Activated CD8-positive, alpha-beta memory T cell treated with anti-CD3 and anti-CD28 coated beads for 24 hours (primary cell): ENCODE data around the gene PIGX.
"Not testable (repeated sequence)": the region's sequence is repeated elsewhere in the genome, so short reads cannot be mapped to it uniquely, and the experiment has no call there.

Experiments used
- DNase-seq: peaks from one replicate; pipeline ENCODE4 v3.0.0-alpha.2; 2020

Gene PIGX

GRCh38 chr3:196706731-196707130 lies 5.4 kb upstream of the PIGX start:
- no peak for DNase-seq

GRCh38 chr3:196707566-196707965 lies 4.6 kb upstream of the PIGX start:
- DNase-seq: no peak

- no peak for DNase-seq
These were observed 3.7 kb upstream of the PIGX start for GRCh38 chr3:196708467-196708866.

DNA sequence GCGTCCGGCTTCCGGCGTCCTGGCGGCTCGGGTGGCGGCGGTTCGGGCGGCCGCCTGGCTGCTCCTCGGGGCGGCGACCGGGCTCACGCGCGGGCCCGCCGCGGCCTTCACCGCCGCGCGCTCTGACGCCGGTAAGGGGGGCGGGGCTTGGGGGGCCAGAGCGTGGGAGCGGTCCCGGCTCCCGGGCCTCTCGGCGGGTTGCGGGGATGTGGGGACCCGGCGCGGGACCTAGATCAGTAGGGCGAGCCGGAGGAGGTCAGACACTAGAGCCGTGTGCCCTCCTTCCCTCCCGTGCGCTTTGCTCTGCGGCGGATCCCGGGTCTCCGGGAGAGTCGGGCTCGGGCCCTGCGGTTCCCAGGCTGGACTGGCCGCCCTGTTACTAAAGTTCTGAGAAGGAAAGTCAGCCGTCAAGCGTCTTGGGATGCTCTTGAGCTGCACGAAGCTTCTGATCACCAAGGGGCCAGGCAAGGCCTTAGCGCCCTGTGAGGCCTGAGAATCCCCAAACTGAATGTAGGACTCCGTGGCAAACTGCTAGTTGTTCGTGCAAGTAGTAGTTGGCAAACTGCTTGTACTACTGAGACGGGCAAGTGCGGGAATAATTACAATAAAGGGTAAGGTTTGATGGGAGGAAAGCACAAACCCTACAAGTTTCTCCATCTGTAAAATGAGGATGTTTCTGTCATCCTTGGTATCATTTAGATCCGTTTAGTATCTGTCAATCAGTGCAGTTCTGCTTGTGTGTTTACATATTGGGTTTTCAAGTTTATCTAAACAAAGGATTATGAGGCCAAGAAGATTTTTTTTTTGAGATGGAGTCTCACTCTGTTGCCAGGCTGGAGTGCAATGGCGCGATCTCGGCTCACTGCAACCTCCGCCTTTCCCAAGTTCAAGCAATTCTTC lies 587 bp downstream of the PIGX start:
- no peak for DNase-seq

DNA sequence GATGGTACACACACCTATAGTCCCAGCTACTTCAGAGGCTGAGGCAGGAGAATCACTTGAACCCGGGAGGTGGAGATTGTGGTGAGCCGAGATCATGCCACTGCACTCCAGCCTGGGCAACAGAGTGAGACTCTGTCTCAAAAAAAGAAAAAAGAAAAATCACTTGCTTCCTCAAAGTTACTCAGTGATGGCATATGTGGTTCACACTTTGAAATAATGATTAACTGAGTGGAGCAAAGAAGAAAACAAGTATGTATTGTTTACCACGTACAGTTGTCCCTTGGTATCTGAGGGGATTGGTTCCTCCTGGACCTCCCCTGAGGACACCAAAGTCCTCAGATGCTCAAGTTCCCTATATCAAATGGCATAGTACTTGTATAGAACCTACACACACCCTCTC lies 5.0 kb downstream of the PIGX start:
- DNase-seq: not testable (repeated sequence)

- DNase-seq: no peak
These were observed 8.9 kb downstream of the PIGX start for GRCh38 chr3:196721097-196721496.

DNA sequence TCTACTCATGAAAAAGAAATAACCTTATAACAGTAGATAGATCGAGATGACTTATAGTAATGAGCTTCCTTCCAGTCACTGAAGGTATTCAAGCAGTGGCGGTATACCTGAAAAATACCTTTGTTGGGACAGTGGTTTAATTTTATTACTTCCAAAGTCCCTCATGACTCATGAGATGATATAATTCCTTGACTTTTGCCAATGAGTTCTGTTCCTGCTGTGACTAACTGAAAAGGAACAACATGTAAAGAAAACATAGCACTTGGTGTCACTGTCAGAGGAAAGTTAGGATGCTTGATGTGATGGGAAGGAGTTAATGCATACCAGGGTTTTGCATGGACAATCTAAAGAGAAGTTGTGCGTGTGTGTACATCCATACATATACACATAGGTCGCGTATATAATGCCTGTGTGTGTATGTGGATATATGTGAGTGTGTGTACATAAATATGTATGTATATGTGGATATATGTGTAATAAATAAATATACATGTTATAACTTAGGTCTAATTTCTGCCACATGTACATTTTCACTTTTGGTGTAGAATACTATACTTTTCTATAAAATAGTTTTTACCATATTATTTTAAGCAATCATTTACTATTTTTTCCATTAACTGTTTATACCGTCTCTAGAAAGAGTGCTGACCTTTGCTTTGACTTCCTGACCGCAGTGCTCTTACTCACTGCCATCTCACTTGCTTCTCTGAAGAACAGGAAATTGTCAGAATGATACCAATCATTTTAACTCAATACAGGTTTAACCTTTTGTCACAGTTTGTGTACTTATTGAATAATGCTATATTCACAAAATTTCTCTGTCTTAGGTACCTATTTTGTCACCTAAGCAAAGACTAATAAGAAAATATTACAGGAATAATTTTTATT lies 14.9 kb downstream of the PIGX start:
- no peak for DNase-seq

- no peak for DNase-seq
These were observed 23.6 kb downstream of the PIGX start for GRCh38 chr3:196735751-196736150.

DNA sequence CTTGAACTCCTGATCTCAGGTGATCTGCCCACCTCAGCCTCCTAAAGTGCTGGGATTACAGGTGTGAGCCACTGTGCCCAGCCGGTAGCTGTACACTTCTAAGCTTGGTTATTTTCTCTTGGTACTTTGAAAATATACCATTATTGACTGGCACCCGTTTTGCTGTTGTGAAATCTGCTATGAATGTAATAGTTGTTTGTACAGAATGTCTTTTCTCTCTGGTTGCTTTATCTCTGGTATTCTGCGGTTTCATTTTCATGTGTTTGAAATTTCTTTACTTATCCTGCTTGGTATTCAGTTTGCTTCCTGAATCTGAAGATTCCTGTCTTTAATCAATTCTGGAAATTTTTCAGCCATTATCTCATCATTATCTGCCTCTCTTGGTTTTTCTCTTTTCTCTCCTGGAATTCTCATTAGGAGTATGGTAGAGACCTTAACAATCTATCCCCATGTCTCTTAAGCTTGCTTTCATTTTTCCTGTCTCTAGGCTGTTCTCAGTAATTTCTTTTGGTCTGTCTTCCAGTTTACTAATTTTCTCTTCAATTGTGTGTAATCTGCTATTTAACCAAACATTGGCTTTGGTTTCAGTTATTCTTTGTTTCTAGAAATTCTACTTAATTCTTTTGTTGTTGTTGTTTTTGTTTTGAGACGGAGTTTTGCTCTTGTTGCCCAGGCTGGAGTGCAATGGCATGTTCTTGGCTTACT lies 24.6 kb downstream of the PIGX start:
- DNase-seq: no peak

- no peak for DNase-seq
These were observed 25.5 kb downstream of the PIGX start for GRCh38 chr3:196737655-196738054.

GRCh38 chr3:196739671-196740480 lies 27.7 kb downstream of the PIGX start, which contains the start of gene PAK2:
Gene PAK2 (plus strand): TSS chr3:196739857. CDS start chr3:196782647, 42,790 bp downstream.
- peak; percentile 94 for DNase-seq

- DNase-seq: no peak
These were observed 28.5 kb downstream of the PIGX start for GRCh38 chr3:196740481-196741248.

DNA sequence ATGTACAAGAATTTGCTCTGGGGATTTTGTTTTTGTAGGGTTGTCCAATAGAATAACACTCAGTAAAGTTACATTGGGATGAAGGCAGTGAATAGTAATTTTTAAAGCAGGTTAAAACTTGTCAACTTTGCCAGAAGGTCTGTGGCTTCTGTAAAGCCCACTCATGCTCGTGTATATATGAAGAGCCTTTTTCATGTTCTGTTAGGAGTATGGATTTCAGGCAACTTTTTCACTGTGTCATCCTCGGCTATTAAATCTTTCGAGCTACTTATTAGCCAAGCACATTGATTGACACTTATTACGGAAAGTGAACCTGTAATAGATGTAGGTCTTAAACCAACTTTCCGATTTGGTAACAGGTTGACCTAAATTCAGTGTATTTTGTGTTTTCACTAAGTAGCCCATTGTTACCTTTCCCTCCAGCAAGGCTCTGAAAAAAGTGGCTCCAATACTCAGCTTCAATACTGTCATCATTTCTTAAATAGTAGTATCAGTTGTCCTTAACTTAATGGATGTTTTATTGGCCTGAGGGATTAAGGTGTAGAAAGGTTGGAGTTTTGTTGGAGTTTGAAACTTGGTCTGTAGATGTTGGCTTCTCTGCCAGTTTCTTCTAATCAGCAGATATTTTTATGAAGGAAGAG lies 29.2 kb downstream of the PIGX start:
- no peak for DNase-seq

DNA sequence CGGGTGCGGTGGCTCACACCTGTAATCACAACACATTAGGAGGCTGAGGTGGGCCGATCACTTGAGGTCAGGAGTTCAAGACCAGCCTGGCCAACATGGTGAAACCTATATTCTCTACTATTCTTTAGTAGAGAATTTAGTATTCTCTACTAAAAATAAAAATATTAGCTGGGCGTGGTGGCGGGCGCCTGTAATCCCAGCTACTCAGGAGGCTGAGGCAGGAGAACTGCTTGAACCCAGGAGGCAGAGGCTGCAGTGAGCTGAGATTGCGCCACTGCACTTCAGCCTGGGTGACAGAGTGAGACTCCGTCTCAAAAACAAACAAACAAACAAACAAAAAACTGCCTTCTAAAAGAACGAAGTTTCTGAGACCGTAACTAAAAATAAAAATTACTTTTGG lies 31.4 kb downstream of the PIGX start:
- not testable (repeated sequence) for DNase-seq

DNA sequence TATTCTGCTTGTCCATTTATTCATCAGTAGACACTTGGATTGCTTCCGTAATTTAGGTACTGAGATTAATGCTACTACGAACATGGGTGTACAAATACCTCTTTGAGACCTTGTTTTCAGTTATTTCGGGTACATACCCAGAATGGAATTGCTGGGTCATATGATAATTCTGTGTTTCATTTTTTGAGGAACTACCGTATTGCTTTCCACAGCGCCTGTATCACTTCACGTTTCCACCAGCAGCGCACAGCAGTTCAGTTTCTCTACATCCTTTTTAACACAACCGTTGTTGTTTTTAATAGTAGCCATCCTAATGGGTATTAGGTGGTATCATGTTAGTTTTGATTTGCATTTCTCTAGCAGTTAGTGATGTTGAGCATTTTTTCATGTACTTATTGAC lies 36.9 kb downstream of the PIGX start:
- DNase-seq: no peak

GRCh38 chr3:196753201-196753600 lies 41.0 kb downstream of the PIGX start:
- DNase-seq: no peak

DNA sequence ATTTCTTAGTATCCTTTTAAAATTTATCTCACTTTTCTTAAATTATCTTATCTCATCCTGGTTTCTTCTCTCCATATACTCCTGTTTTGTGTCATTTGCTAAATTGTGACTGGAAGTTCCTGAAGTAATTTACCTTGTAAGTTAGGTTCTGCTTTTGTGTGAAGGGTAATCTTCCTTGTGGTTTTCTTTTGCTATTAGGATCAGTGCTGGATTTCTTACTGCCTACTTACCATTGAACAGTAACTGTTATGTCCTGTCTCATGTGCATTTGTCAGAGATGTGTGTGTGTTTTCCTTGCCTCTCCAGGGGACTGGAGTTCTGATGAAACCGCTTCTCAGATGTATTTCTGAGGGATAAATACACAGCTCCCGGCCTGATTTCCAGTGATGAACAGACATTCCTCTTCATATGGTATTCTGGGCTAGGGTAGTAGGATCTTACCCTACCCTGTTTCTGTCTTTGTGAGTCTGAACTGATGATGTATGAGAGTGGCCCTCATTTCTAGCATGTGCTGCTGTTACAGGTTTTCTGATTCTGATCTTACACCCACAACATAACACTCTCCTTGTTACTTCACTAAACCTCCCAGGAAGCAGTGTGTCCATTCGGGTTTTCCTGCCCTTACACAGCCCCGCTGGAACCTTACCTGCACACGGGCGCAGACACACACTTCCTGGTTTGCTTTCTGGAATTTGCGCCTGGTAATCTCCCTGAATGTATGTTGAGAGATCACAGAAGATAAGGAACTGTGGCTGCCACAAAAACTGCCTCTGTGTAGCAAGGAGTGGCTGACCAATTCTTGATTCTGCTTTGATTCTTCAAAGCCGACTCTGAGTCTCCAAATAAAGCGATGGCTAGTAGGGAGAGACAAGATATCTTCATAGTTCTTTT lies 42.2 kb downstream of the PIGX start:
- DNase-seq: no peak

DNA sequence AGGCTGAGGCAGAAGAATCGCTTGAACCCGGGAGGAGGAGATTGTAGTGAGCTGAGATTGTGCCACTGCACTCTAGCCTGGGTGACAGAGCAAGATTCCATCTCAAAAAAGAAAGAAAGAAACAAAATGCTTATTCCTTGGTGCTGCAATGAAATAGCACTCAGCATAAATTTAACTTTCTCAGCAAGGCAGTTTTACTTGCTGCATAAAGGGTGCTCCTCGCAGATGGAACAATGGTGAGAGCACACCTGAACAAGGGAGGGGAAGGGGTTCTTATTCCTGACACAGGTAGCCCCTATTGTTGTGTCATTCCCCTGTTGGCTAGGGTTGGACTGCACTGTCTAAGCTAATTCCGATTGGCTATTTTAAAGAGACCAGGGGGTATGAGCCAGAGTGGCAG lies 44.6 kb downstream of the PIGX start:
- no peak for DNase-seq

DNA sequence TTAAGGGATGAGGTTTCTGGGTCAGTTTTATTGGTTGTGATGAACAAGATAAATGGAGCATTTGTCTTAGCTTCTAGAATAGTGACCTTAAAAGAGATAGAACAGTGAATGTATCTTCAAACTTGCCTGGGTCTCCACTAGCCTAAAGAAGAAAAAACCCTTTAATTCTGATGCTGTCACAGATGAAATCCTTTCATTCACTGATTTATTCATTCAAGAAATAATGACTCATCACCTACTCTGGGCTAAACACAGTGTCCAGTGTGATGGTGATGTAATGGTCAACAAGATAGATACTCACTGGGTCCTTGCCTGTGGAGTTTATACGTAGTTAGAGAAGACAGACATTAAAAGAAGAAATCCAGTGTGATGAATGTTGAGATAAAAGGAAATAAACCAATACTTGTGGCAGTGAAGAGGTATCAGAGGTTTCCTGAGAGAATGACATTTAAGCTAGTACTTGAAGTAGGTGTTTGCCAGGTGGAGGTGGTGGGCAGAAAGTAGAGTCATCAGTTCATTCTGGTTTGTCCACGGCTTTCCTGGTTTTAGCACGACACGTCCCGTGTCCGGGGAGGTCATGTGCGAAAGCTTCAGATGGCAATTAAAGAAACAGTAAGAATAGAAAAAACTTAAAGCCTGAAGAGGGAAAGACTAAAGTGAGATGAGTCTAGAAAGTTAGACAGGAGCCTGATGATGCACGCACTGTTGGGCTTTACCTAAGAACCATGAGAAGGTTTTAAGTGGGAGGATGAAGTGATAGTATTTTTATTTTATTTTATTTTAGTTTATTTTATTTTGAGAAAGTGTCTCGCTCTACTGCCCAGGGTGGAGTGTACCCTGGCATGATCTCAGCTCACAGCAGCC lies 45.9 kb downstream of the PIGX start:
- DNase-seq: no peak
